AG09309 (cell line): ENCODE data around the gene LRCOL1.

Experiments
- DNase-seq: peaks from one replicate; pipeline ENCODE4 v3.0.0-alpha.2; 2010; ENCODE audit warnings: low read depth
- H3K4me3 ChIP-seq: 2 replicates; pipeline ENCODE4 v1.5.1; 2011; ENCODE audit warnings: mild to moderate bottlenecking, low read depth, low read length, moderate library complexity; ENCODE audit not compliant: control insufficient read depth
- TF ChIP-seq, protein P1 (sequence below): IDR thresholded peaks from 2 replicates; pipeline ENCODE4 v1.5.1; 2011; ENCODE audit warnings: mild to moderate bottlenecking, low read depth, low read length, inconsistent platforms; ENCODE audit not compliant: insufficient read depth, control insufficient read depth; ENCODE audit errors: missing control alignments

Gene LRCOL1

DNA sequence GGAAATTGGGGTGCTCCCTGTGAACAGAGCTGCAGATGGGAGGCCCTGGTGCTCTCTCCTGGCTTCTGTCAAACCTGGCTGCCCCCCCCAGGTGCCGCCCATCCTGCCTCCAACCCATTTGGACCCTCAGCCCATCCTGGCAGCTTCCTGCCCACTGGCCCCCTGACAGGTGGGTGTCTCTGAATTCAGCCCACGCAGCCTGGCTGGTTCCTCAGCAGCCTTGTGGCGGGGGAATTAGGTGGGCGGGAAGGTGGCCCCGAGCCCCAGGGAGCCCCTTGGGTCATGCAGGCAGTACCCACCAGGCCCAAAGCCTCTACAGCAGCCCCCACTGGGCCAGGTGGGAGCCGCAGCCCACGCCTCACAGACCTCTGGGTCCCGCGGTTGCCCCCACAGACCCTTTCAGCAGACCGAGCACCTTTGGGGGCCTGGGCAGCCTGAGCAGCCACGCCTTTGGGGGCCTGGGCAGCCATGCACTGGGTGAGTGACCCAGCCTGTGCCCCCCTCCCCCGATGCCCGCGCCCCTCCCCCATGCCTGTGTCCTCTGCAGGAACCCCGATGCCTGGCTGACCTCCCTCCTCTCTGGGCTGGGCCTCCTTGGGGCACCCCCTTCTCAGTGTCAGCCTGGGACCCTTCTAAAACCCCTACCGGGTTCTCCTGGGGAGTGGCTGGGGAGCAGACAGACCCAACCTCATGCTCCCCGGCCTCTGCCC, 28.9 kb downstream of the LRCOL1 start:
- H3K4me3 ChIP-seq, result no peak overlapping the region
- no peak for DNase-seq
- TF ChIP-seq, protein P1, sequence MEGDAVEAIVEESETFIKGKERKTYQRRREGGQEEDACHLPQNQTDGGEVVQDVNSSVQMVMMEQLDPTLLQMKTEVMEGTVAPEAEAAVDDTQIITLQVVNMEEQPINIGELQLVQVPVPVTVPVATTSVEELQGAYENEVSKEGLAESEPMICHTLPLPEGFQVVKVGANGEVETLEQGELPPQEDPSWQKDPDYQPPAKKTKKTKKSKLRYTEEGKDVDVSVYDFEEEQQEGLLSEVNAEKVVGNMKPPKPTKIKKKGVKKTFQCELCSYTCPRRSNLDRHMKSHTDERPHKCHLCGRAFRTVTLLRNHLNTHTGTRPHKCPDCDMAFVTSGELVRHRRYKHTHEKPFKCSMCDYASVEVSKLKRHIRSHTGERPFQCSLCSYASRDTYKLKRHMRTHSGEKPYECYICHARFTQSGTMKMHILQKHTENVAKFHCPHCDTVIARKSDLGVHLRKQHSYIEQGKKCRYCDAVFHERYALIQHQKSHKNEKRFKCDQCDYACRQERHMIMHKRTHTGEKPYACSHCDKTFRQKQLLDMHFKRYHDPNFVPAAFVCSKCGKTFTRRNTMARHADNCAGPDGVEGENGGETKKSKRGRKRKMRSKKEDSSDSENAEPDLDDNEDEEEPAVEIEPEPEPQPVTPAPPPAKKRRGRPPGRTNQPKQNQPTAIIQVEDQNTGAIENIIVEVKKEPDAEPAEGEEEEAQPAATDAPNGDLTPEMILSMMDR, result no peak

GRCh38 chr12:132580701-132581292, 29.6 kb downstream of the LRCOL1 start:
- no peak for DNase-seq
- TF ChIP-seq, protein P1, result no peak
- H3K4me3 ChIP-seq, result no peak overlapping the region

GRCh38 chr12:132579744-132580143, 30.6 kb downstream of the LRCOL1 start:
- TF ChIP-seq, protein P1, result no peak
- DNase-seq, result no peak
- H3K4me3 ChIP-seq, result no peak overlapping the region

DNA sequence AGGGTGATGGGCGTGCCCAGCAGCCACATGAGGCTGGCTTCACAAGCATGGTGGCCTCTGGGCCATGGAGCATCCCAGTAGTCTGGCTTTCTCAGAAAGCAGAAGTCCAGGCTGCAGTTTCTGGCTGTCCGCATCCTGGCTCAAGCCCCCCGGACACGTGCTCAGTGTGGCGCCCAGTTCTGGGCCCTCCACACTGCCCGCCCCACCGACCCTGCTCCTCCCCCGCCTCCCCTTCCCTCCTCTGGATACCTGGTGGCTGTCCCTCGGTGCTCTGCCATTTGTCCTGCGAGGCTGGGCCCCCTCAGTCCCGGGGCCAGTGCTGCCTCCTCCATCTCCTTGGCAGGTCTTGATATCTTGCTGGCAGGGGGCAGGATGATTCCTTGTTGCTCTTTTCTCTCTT, 31.6 kb downstream of the LRCOL1 start:
- DNase-seq, result no peak
- H3K4me3 ChIP-seq, result no peak overlapping the region
- TF ChIP-seq, protein P1, result no peak

GRCh38 chr12:132578118-132578517, 32.3 kb downstream of the LRCOL1 start:
- H3K4me3 ChIP-seq, result no peak overlapping the region
- TF ChIP-seq, protein P1, result no peak
- DNase-seq, result no peak

DNA sequence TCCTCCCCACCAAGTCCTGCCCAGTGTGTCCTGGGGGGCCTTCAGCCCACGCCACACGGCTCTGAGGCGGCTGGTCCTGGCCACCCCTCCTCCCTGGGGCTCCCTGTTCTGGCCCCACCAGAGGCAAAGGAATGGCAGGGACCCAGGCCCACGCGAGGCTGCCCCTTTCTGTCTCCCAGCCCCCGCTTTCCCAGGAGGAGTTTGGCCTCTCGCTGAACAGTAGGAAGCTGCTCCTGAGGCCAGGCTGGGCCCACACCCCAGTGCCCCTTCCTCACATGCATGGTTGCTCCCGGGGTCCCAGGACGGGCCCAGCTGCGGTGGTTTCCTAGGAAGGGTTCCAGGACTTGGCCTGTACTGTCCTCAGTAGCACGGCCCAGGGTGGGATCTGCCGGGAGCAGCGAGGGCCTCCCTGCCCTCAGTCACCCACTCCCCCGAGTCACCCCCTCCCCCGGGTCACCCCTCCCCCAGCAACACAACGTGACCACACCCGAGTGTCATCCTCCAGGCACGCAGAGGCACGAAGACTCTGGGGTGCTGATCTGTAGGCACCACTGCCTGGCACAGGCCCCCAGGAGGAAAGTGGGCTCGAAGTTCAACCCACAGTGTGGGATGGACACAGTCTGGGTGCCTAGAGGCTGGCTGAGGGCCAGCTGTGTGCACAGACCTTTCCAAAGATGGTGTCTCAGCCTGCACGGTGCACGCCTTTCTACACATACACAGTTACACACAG, 33.0 kb downstream of the LRCOL1 start:
- DNase-seq, result no peak
- TF ChIP-seq, protein P1, result no peak

More for the DNA sequence above, 33.0 kb downstream of the LRCOL1 start:
- no peak overlapping the region for H3K4me3 ChIP-seq
